ENCODE data around the gene AP1S2.

DNA sequence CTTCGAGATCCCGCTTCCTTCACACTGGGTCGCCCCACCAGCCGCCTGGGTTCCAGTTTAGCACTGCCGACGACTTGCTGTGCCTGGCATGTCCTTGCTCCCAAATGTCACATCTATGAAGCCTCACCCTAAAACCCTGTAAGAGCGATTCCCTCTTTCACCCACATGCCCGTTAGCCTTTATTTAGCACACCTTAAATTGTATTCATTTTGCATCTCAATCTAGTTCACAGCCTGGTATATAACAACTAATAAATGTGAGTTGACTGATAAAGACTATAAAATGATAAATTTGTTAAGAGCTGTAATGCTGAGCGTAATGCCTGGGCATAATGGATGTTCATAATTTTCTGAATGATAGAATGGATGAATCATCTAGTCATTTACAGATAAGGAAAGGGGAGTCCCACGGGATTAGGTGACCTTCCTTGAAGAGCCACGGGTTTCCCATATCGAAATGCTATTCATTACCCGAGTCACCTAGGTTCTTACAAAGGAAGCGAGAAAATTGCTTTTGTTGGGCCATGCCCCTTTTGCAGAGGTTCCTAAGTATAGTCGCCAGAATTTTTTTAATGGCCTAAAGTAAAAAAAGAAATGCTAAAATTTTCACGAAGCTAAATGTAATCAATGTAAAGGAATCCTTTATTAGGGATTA, 1.1 kb upstream of the AP1S2 start:
- TF ChIP-seq, protein P1, sequence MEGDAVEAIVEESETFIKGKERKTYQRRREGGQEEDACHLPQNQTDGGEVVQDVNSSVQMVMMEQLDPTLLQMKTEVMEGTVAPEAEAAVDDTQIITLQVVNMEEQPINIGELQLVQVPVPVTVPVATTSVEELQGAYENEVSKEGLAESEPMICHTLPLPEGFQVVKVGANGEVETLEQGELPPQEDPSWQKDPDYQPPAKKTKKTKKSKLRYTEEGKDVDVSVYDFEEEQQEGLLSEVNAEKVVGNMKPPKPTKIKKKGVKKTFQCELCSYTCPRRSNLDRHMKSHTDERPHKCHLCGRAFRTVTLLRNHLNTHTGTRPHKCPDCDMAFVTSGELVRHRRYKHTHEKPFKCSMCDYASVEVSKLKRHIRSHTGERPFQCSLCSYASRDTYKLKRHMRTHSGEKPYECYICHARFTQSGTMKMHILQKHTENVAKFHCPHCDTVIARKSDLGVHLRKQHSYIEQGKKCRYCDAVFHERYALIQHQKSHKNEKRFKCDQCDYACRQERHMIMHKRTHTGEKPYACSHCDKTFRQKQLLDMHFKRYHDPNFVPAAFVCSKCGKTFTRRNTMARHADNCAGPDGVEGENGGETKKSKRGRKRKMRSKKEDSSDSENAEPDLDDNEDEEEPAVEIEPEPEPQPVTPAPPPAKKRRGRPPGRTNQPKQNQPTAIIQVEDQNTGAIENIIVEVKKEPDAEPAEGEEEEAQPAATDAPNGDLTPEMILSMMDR (IDR thresholded peaks at IDR 0.05): no peak
- no peak for TF ChIP-seq POLR2A (IDR thresholded peaks at IDR 0.05)

Data from suprapubic skin (tissue), 3 donors.